ENCODE results near the gene CASZ1. TPM values are rescaled to one million over a fixed set of nuclear protein-coding genes. Genes with fewer than 3 reads are reported as not detected.

CASZ1 gene
- total RNA-seq, 1 experiment from 2014 or later, result 3.9 TPM

DNA sequence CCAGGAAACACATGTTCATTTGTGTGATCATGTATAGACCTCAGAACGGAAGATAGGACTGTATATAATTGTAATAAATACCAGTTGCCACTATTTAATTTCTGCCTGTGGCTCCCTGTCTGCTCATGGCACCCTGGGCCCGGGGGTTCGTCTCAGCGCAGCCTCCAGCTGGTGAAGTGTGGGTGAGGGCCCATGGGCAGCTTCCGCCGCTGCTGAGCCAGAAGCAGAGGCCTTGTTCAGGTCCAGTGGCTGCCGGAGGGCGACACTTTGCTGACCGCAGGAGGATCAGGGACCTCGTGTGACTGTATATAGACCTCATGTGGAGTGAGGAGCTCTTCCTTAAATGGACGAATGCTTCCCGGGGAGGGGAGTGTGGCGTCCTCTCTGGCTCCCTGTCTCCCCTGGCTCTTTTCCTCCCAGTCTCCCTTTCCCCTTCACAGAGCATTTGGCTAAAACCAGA lies 165.8 kb downstream of the CASZ1 start:
- H3K27ac Mint-ChIP-seq, result peak overlapping the region; percentile 59 to 85 (median 82); a peak in 4 of 7 replicates
- Histone ChIP-seq H3T11ph (ENCODE audit: low read length) (no peak overlapping the region), H3K4me1 (ENCODE audit: insufficient read depth, low read length) (no peaks in the 10 kb centered on the region; the same call in 1 of the 2 replicates), H2BK20ac (ENCODE audit: low read depth, low read length, poor library complexity, severe bottlenecking) (no peak overlapping the region), H3K4ac (ENCODE audit: low read depth, low read length) (no peak overlapping the region), H2AFZ (ENCODE audit: low read length) (no peak overlapping the region), H3K79me2 (ENCODE audit: insufficient read depth, low read length) (no peaks in the 10 kb centered on the region), H3K14ac (ENCODE audit: insufficient read depth, low read length) (no peak overlapping the region), H2BK120ac (ENCODE audit: low read depth, low read length, poor library complexity, severe bottlenecking) (no peak overlapping the region), H3K79me1 (ENCODE audit: insufficient read depth, low read depth, low read length, poor library complexity, severe bottlenecking) (no peaks in the 10 kb centered on the region), H3K27ac (ENCODE audit: insufficient read length, low read depth, low read length) (no peak overlapping the region), H2BK15ac (ENCODE audit: low read depth, low read length) (no peak overlapping the region), H3K9me3 (ENCODE audit: control insufficient read depth, low read depth, low read length) (no peaks in the 10 kb centered on the region), H2AK5ac (ENCODE audit: insufficient read length, low read length) (no peak overlapping the region), H3K23me2 (ENCODE audit: insufficient read length, low read depth, low read length, poor library complexity, severe bottlenecking) (no peaks in the 10 kb centered on the region), H3K4me2 (ENCODE audit: insufficient read depth, insufficient read length, low read length) (no peak overlapping the region), H3K27me3 (ENCODE audit: insufficient read depth, low read length) (no peaks in the 10 kb centered on the region), H4K5ac (ENCODE audit: insufficient read length, low read depth, low read length) (no peak overlapping the region), H4K20me1 (ENCODE audit: control insufficient read depth, insufficient read depth, insufficient read length) (no peaks in the 10 kb centered on the region), H4K91ac (ENCODE audit: insufficient read length, low read depth, low read length) (no peak overlapping the region), H4K8ac (replicated peaks; ENCODE audit: insufficient read length, low read depth, low read length) (no peak overlapping the region), H3K9ac (ENCODE audit: extremely low read depth, insufficient read length, low read length) (no peak overlapping the region), H3K23ac (ENCODE audit: insufficient read length, low read depth, low read length) (no peak overlapping the region), H3K56ac (ENCODE audit: insufficient read length, low read depth, low read length) (no peak overlapping the region), H2BK5ac (ENCODE audit: insufficient read length, low read length) (no peak overlapping the region), H3K18ac (ENCODE audit: insufficient read length, low read depth, low read length) (no peak overlapping the region), H2BK12ac (ENCODE audit: insufficient read length, low read depth, low read length) (no peak overlapping the region)
- TF ChIP-seq, protein P1, sequence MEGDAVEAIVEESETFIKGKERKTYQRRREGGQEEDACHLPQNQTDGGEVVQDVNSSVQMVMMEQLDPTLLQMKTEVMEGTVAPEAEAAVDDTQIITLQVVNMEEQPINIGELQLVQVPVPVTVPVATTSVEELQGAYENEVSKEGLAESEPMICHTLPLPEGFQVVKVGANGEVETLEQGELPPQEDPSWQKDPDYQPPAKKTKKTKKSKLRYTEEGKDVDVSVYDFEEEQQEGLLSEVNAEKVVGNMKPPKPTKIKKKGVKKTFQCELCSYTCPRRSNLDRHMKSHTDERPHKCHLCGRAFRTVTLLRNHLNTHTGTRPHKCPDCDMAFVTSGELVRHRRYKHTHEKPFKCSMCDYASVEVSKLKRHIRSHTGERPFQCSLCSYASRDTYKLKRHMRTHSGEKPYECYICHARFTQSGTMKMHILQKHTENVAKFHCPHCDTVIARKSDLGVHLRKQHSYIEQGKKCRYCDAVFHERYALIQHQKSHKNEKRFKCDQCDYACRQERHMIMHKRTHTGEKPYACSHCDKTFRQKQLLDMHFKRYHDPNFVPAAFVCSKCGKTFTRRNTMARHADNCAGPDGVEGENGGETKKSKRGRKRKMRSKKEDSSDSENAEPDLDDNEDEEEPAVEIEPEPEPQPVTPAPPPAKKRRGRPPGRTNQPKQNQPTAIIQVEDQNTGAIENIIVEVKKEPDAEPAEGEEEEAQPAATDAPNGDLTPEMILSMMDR (conservative IDR thresholded peaks at IDR 0.05), result no peak
- peaks cover 24 to 40% of the 10 kb centered on the region in 2 experiments for H3K4me1 Mint-ChIP-seq
- peaks cover 3 to 6% (median 5%) of the 10 kb centered on the region in 3 experiments; a peak in 3 of 7 replicates for H3K36me3 Mint-ChIP-seq (ENCODE audit: insufficient read depth in 1 of 3, low read depth in 3 of 3)
- DNase-seq, result no peak
- no peaks in the 10 kb centered on the region for H3K27me3 Mint-ChIP-seq (ENCODE audit: low read depth)
- no peaks in the 10 kb centered on the region for H3K9me3 Mint-ChIP-seq
- no peak overlapping the region for H3K4me3 Mint-ChIP-seq
- WGBS (ENCODE audit: extremely low coverage, insufficient read length, low lambda C conversion rate), result no CpG with 5 or more reads among the region's 13 CpGs

Measured in H9 (cell line).